HEK293 (cell line): ENCODE results near the gene ANKRD16.

Experiments used
- CTCF ChIP-seq: fragments of 450-650 bp; formaldehyde crosslinking; IDR thresholded peaks from 2 replicates; pipeline ENCODE4 v1.5.1; 2016; ENCODE audit warnings: missing biosample characterization, missing genetic modification characterization
- GLIS1 ChIP-seq: fragments of 450-650 bp; formaldehyde crosslinking; IDR thresholded peaks from 2 replicates; pipeline ENCODE4 v1.5.1; 2016; ENCODE audit warnings: missing biosample characterization, missing genetic modification characterization
- GLIS2 ChIP-seq: fragments of 450-650 bp; formaldehyde crosslinking; IDR thresholded peaks from 2 replicates; pipeline ENCODE4 v1.5.1; 2016; ENCODE audit warnings: missing biosample characterization, missing genetic modification characterization
- KLF9 ChIP-seq: fragments of 450-650 bp; formaldehyde crosslinking; IDR thresholded peaks from 2 replicates; pipeline ENCODE4 v1.5.1; 2016; ENCODE audit warnings: missing biosample characterization, missing genetic modification characterization, low read depth
- MZF1 ChIP-seq: fragments of 450-650 bp; formaldehyde crosslinking; IDR thresholded peaks from 2 replicates; pipeline ENCODE4 v1.5.1; 2017; ENCODE audit warnings: missing biosample characterization, missing genetic modification characterization, borderline replicate concordance
- SCRT1 ChIP-seq: fragments of 450-650 bp; formaldehyde crosslinking; IDR thresholded peaks from 2 replicates; pipeline ENCODE4 v1.5.1; 2016; ENCODE audit warnings: missing biosample characterization, missing genetic modification characterization, borderline replicate concordance
- TCF7L2 ChIP-seq: IDR thresholded peaks from 2 replicates; pipeline ENCODE4 v1.6.1; 2011; ENCODE audit warnings: low read depth, mild to moderate bottlenecking, inconsistent platforms, low read length, moderate library complexity, borderline replicate concordance
- YY1 ChIP-seq: fragments of 450-650 bp; formaldehyde crosslinking; IDR thresholded peaks from 2 replicates; pipeline ENCODE4 v1.5.1; 2018; ENCODE audit warnings: missing biosample characterization, missing genetic modification characterization
- ZBTB10 ChIP-seq: fragments of 450-650 bp; formaldehyde crosslinking; IDR thresholded peaks from 2 replicates; pipeline ENCODE4 v1.5.1; 2016; ENCODE audit warnings: missing biosample characterization, missing genetic modification characterization
- ZBTB48 ChIP-seq: fragments of 450-650 bp; formaldehyde crosslinking; IDR thresholded peaks from 2 replicates; pipeline ENCODE4 v1.5.1; 2016; ENCODE audit warnings: missing biosample characterization, missing genetic modification characterization
- ZFP41 ChIP-seq: fragments of 450-650 bp; formaldehyde crosslinking; IDR thresholded peaks from 2 replicates; pipeline ENCODE4 v1.5.1; 2016; ENCODE audit warnings: missing biosample characterization, missing genetic modification characterization, borderline replicate concordance
- ZNF140 ChIP-seq: fragments of 450-650 bp; formaldehyde crosslinking; IDR thresholded peaks from 2 replicates; pipeline ENCODE4 v1.5.1; 2016; ENCODE audit warnings: missing biosample characterization, missing genetic modification characterization
- ZNF155 ChIP-seq: fragments of 450-650 bp; formaldehyde crosslinking; IDR thresholded peaks from 2 replicates; pipeline ENCODE4 v1.5.1; 2016; ENCODE audit warnings: missing biosample characterization, missing genetic modification characterization
- ZNF175 ChIP-seq: fragments of 450-650 bp; formaldehyde crosslinking; IDR thresholded peaks from 2 replicates; pipeline ENCODE4 v1.5.1; 2016; ENCODE audit warnings: missing biosample characterization, missing genetic modification characterization
- ZNF221 ChIP-seq: fragments of 450-650 bp; formaldehyde crosslinking; IDR thresholded peaks from 2 replicates; pipeline ENCODE4 v1.5.1; 2017; ENCODE audit warnings: missing biosample characterization, missing genetic modification characterization, borderline replicate concordance
- ZNF24 ChIP-seq: fragments of 450-650 bp; formaldehyde crosslinking; IDR thresholded peaks from 2 replicates; pipeline ENCODE4 v1.5.1; 2016; ENCODE audit warnings: missing biosample characterization, missing genetic modification characterization
- ZNF26 ChIP-seq: fragments of 450-650 bp; formaldehyde crosslinking; IDR thresholded peaks from 2 replicates; pipeline ENCODE4 v1.5.1; 2016; ENCODE audit warnings: missing biosample characterization, missing genetic modification characterization
- ZNF341 ChIP-seq: fragments of 450-650 bp; formaldehyde crosslinking; IDR thresholded peaks from 2 replicates; pipeline ENCODE4; 2016; ENCODE audit warnings: low read depth, missing biosample characterization, missing genetic modification characterization
- ZNF350 ChIP-seq: fragments of 450-650 bp; formaldehyde crosslinking; IDR thresholded peaks from 2 replicates; pipeline ENCODE4 v1.5.0; 2017; ENCODE audit warnings: missing biosample characterization, mild to moderate bottlenecking, missing genetic modification characterization
- ZNF398 ChIP-seq: fragments of 450-650 bp; formaldehyde crosslinking; IDR thresholded peaks from 2 replicates; pipeline ENCODE4 v1.5.1; 2017; ENCODE audit warnings: missing biosample characterization, missing genetic modification characterization
- ZNF404 ChIP-seq: fragments of 450-650 bp; formaldehyde crosslinking; IDR thresholded peaks from 2 replicates; pipeline ENCODE4 v1.5.1; 2017; ENCODE audit warnings: missing biosample characterization, missing genetic modification characterization
- ZNF423 ChIP-seq: fragments of 450-650 bp; formaldehyde crosslinking; IDR thresholded peaks from 2 replicates; pipeline ENCODE4 v1.5.1; 2016; ENCODE audit warnings: missing biosample characterization, missing genetic modification characterization
- ZNF473 ChIP-seq: fragments of 450-650 bp; formaldehyde crosslinking; IDR thresholded peaks from 2 replicates; pipeline ENCODE4 v1.5.1; 2017; ENCODE audit warnings: missing biosample characterization, missing genetic modification characterization
- ZNF501 ChIP-seq: fragments of 450-650 bp; formaldehyde crosslinking; IDR thresholded peaks from 2 replicates; pipeline ENCODE4 v1.5.1; 2016; ENCODE audit warnings: missing biosample characterization, missing genetic modification characterization
- ZNF529 ChIP-seq: fragments of 450-650 bp; formaldehyde crosslinking; IDR thresholded peaks from 2 replicates; pipeline ENCODE4 v1.5.1; 2017; ENCODE audit warnings: missing genetic modification characterization, missing biosample characterization; ENCODE audit not compliant: insufficient replicate concordance
- ZNF701 ChIP-seq: fragments of 450-650 bp; formaldehyde crosslinking; IDR thresholded peaks from 2 replicates; pipeline ENCODE4 v1.5.1; 2016; ENCODE audit warnings: missing biosample characterization, missing genetic modification characterization
- ZNF768 ChIP-seq: fragments of 450-650 bp; formaldehyde crosslinking; IDR thresholded peaks from 2 replicates; pipeline ENCODE4 v1.5.1; 2018; ENCODE audit warnings: missing biosample characterization, mild to moderate bottlenecking, missing genetic modification characterization
- ZNF830 ChIP-seq: fragments of 450-650 bp; IDR thresholded peaks from 2 replicates; pipeline ENCODE4 v1.5.0; 2018; ENCODE audit warnings: missing biosample characterization, missing genetic modification characterization, low read depth, mild to moderate bottlenecking, moderate library complexity
- ZXDB ChIP-seq: fragments of 450-650 bp; formaldehyde crosslinking; IDR thresholded peaks from 2 replicates; pipeline ENCODE4 v1.5.1; 2016; ENCODE audit warnings: missing biosample characterization, missing genetic modification characterization
- TF ChIP-seq, protein P1 (sequence below): fragments of 450-650 bp; formaldehyde crosslinking; IDR thresholded peaks from 2 replicates; pipeline ENCODE4 v1.5.1; 2016; ENCODE audit warnings: missing biosample characterization, missing genetic modification characterization

The ANKRD16 gene

DNA sequence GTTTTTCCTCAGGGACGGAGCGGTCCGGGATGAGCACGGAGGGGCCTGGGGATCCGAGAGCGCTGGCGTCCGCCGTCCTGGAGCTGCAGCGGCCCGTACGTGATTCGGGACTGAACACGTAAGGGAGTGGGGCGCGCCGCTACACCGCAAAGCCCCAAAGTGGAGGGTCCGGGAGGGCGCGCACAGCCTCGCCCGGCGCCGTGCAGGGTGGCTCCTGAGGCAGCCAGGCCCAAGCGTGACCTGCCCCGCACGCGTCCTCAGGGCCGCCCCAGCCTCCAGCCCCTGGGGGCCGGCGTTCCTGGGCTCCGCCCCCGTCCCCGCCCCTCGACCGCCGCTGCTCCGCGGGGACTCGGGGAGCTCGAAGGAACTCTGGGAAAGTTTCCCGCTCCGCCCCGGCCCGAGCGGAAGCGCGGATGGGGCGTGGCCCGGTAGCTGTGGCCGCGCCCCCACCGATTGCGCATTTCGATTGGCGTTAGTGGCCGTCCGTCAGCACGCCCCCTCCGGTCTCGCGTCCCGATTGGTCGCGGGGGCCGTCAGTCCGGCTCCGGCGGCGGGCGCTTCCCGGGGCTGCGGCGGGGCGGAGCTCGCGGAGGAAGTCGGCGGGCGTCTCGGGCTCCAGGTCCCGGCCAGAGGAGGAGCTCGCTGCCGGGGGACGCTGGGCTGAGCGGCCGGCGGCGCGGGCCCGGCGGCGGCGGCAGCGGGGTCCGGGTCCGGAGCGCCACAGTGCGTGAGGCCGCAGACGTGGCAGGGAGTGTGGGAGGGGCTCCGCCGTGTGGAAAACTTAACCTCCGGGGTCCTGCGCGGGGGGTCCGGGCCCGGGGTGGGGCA is at the start of gene ANKRD16, which contains the start of gene FBH1 (continued):
- TF ChIP-seq ZNF26 (tag by site-specific recombination) (no peak), ZNF423 (tag by site-specific recombination) (no peak; the same call in 1 of the 2 replicates), ZNF24 (tag by site-specific recombination) (peak; percentile 13; the same call in 1 of the 2 replicates), ZNF830 (tag by site-specific recombination) (no peak), ZNF529 (tag by site-specific recombination) (no peak), ZNF473 (tag by site-specific recombination) (no peak), ZNF140 (tag by site-specific recombination) (no peak), GLIS2 (tag by site-specific recombination) (peak; percentile 87), ZBTB48 (tag by site-specific recombination) (peak; percentile 88), ZNF221 (tag by site-specific recombination) (no peak), ZNF175 (tag by site-specific recombination) (no peak), ZNF404 (tag by site-specific recombination) (no peak), YY1 (no peak), ZNF701 (tag by site-specific recombination) (no peak), KLF9 (peak; percentile 99), ZNF155 (tag by site-specific recombination) (no peak), GLIS1 (tag by site-specific recombination) (peak; percentile 79), ZBTB10 (tag by site-specific recombination) (0 out of 2 replicates have a peak, but pooled peaks have one; percentile 39), ZNF768 (tag by site-specific recombination) (no peak), ZXDB (tag by site-specific recombination) (peak; percentile 84), ZNF398 (0 out of 2 replicates have a peak, but pooled peaks have one; percentile 0), MZF1 (no peak), ZNF501 (tag by site-specific recombination) (peak; percentile 70; the same call in 1 of the 2 replicates), CTCF (tag by site-specific recombination) (no peak), SCRT1 (tag by site-specific recombination) (no peak), ZNF350 (no peak), ZFP41 (tag by site-specific recombination) (no peak), ZNF341 (tag by site-specific recombination) (peak; percentile 29; the same call in 1 of the 2 replicates), TCF7L2 (no peak)
- TF ChIP-seq, protein P1, sequence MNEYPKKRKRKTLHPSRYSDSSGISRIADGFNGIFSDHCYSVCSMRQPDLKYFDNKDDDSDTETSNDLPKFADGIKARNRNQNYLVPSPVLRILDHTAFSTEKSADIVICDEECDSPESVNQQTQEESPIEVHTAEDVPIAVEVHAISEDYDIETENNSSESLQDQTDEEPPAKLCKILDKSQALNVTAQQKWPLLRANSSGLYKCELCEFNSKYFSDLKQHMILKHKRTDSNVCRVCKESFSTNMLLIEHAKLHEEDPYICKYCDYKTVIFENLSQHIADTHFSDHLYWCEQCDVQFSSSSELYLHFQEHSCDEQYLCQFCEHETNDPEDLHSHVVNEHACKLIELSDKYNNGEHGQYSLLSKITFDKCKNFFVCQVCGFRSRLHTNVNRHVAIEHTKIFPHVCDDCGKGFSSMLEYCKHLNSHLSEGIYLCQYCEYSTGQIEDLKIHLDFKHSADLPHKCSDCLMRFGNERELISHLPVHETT (tag by site-specific recombination), result peak; percentile 23; the same call in 1 of the 2 replicates
